SU-DHL-6 (cell line): Measurements from ENCODE around the gene KSR2.

Experiments used
- EZH2phosphoT487 ChIP-seq: fragments of 200-600 bp; sonication (generic), shearing (Covaris generic); conservative IDR thresholded peaks from 2 replicates; pipeline ENCODE4 v1.6.1; 2018; ENCODE audit warnings: mild to moderate bottlenecking, antibody characterized with exemption, low read length, moderate library complexity, mixed read lengths
- TF ChIP-seq, protein P1 (sequence below): fragments of 200-600 bp; sonication (generic); IDR thresholded peaks from one replicate; pipeline ENCODE4 v1.5.1; 2017; ENCODE audit warnings: antibody characterized with exemption, mild to moderate bottlenecking, low read length, moderate library complexity; ENCODE audit not compliant: insufficient read depth, poor library complexity, severe bottlenecking

GRCh38 chr12:117835156-117835555, 133.6 kb downstream of the KSR2 start:
- TF ChIP-seq, protein P1, sequence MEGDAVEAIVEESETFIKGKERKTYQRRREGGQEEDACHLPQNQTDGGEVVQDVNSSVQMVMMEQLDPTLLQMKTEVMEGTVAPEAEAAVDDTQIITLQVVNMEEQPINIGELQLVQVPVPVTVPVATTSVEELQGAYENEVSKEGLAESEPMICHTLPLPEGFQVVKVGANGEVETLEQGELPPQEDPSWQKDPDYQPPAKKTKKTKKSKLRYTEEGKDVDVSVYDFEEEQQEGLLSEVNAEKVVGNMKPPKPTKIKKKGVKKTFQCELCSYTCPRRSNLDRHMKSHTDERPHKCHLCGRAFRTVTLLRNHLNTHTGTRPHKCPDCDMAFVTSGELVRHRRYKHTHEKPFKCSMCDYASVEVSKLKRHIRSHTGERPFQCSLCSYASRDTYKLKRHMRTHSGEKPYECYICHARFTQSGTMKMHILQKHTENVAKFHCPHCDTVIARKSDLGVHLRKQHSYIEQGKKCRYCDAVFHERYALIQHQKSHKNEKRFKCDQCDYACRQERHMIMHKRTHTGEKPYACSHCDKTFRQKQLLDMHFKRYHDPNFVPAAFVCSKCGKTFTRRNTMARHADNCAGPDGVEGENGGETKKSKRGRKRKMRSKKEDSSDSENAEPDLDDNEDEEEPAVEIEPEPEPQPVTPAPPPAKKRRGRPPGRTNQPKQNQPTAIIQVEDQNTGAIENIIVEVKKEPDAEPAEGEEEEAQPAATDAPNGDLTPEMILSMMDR = no peak
- TF ChIP-seq EZH2phosphoT487 = no peak
